Glomerular visceral epithelial cell (primary cell): Measurements from ENCODE around the gene TPK1.
"Not testable (repeated sequence)": the region's sequence is repeated elsewhere in the genome, so short reads cannot be mapped to it uniquely, and the experiment has no call there.

Experiments
- DNase-seq: peaks from one replicate; pipeline ENCODE4 v3.0.0-alpha.2; 2016; ENCODE audit errors: extremely low spot score

TPK1 gene

GRCh38 chr7:144629598-144629997, 206.3 kb downstream of the TPK1 start:
- no peak for DNase-seq

GRCh38 chr7:144629011-144629410, 206.8 kb downstream of the TPK1 start:
- DNase-seq: no peak

- no peak for DNase-seq
Observed at GRCh38 chr7:144628176-144628575, 207.7 kb downstream of the TPK1 start.

- DNase-seq: no peak
Observed at GRCh38 chr7:144622745-144623144, 213.1 kb downstream of the TPK1 start.

- no peak for DNase-seq
Observed at GRCh38 chr7:144606261-144606660, 229.6 kb downstream of the TPK1 start.

- DNase-seq: no peak
Observed at GRCh38 chr7:144596953-144597352, 238.9 kb downstream of the TPK1 start.

- DNase-seq: no peak
Observed at GRCh38 chr7:144594580-144594979, 241.3 kb downstream of the TPK1 start.

GRCh38 chr7:144588559-144589051, 247.2 kb downstream of the TPK1 start:
- no peak for DNase-seq

- no peak for DNase-seq
Observed at GRCh38 chr7:144587701-144588100, 248.2 kb downstream of the TPK1 start.

GRCh38 chr7:144584726-144585125, 251.1 kb downstream of the TPK1 start:
- no peak for DNase-seq

- DNase-seq: no peak
Observed at GRCh38 chr7:144579687-144580086, 256.2 kb downstream of the TPK1 start.

GRCh38 chr7:144575456-144575855, 260.4 kb downstream of the TPK1 start:
- no peak for DNase-seq

- not testable (repeated sequence) for DNase-seq
Observed at GRCh38 chr7:144574753-144575152, 261.1 kb downstream of the TPK1 start.

GRCh38 chr7:144568233-144568632, 267.6 kb downstream of the TPK1 start:
- DNase-seq: no peak

- DNase-seq: no peak
Observed at GRCh38 chr7:144565586-144565985, 270.3 kb downstream of the TPK1 start.

- no peak for DNase-seq
Observed at GRCh38 chr7:144549861-144550260, 286.0 kb downstream of the TPK1 start.

- DNase-seq: no peak
Observed at GRCh38 chr7:144548556-144548955, 287.3 kb downstream of the TPK1 start.

- DNase-seq: no peak
Observed at GRCh38 chr7:144547888-144548287, 288.0 kb downstream of the TPK1 start.

- no peak for DNase-seq
Observed at GRCh38 chr7:144546782-144547181, 289.1 kb downstream of the TPK1 start.

- no peak for DNase-seq
Observed at GRCh38 chr7:144545330-144545729, 290.5 kb downstream of the TPK1 start.

- no peak for DNase-seq
Observed at GRCh38 chr7:144534655-144535395, 301.0 kb downstream of the TPK1 start.

- DNase-seq: no peak
Observed at GRCh38 chr7:144534196-144534595, 301.7 kb downstream of the TPK1 start.

GRCh38 chr7:144531181-144531580, 304.7 kb downstream of the TPK1 start:
- no peak for DNase-seq
